ENCODE measurements around the gene ZNF273. TPM values are rescaled to one million over a fixed set of nuclear protein-coding genes. Genes with fewer than 3 reads are reported as not detected.
"Not testable (repeated sequence)": the region's sequence is repeated elsewhere in the genome, so short reads cannot be mapped to it uniquely, and the experiment has no call there.

Gene ZNF273
- polyA plus RNA-seq, 1 donor (not counting 4 experiments of a cell fraction or from before 2014, with no cell fraction given), result 4.7 TPM

- no peaks in the 10 kb centered on the region for H3K36me3 ChIP-seq (ENCODE audit: control insufficient read depth in 2 of 2, extremely low read depth in 1 of 2, insufficient read depth in 2 of 2, low read length in 2 of 2)
- H3K4me3 ChIP-seq (ENCODE audit: control insufficient read depth in 2 of 3, extremely low read depth in 1 of 3, insufficient read depth in 2 of 3, low read depth in 1 of 3, low read length in 3 of 3), result no peak overlapping the region
- FAIRE-seq (no peak), DNase-seq (ENCODE audit: low read depth, low spot score) (no peak)
- H3K27me3 ChIP-seq (ENCODE audit: control insufficient read depth, extremely low read depth, insufficient read depth, low read length), result no peaks in the 10 kb centered on the region
- no peak overlapping the region for H3K27ac ChIP-seq (ENCODE audit: control insufficient read depth, insufficient read depth, low read length)
- H3K4me1 ChIP-seq (ENCODE audit: control insufficient read depth, extremely low read depth, insufficient read depth, low read length), result peaks cover 12% of the 10 kb centered on the region
- H3K9me1 ChIP-seq (ENCODE audit: control insufficient read depth, extremely low read depth, insufficient read depth, low read length), result no peaks in the 10 kb centered on the region
- H3K9me3 ChIP-seq (ENCODE audit: control insufficient read depth, low read depth, low read length), result peaks cover 2% of the 10 kb centered on the region
- no peak overlapping the region for H3K9ac ChIP-seq (ENCODE audit: control insufficient read depth, extremely low read depth, insufficient read depth, low read length)
- no peak for TF ChIP-seq EZH2 (IDR thresholded peaks at IDR 0.05; ENCODE audit: low read length)
- no peak for TF ChIP-seq CTCF (optimal IDR thresholded peaks at IDR 0.05 in 1 of 3, IDR thresholded peaks at IDR 0.05 in 1 of 3, conservative IDR thresholded peaks at IDR 0.05 in 1 of 3; ENCODE audit: extremely low read depth in 1 of 3, insufficient read depth in 2 of 3, low read length in 3 of 3)
- no peak overlapping the region for H3K4me2 ChIP-seq (ENCODE audit: control insufficient read depth, extremely low read depth, insufficient read depth, low read depth, low read length)
- dilution Hi-C loops (cut with MboI; ENCODE audit: extremely low pct_ligation_motif_present, low sequenced_read_pairs), result no loop called here
- no peaks in the 10 kb centered on the region for H3K79me2 ChIP-seq (ENCODE audit: control insufficient read depth, insufficient read depth, low read length)
- H4K20me1 ChIP-seq (ENCODE audit: control insufficient read depth, extremely low read depth, insufficient read depth, low read length), result no peaks in the 10 kb centered on the region
- no peak overlapping the region for H2AFZ ChIP-seq (ENCODE audit: control insufficient read depth, low read length)
These were observed 13.3 kb upstream of the ZNF273 start for GRCh38 chr7:64889686-64890162.

GRCh38 chr7:64890273-64890672 is 12.8 kb upstream of the ZNF273 start:
- FAIRE-seq; H3K9me1 ChIP-seq (ENCODE audit: control insufficient read depth, extremely low read depth, insufficient read depth, low read length); H4K20me1 ChIP-seq (ENCODE audit: control insufficient read depth, extremely low read depth, insufficient read depth, low read length); DNase-seq (ENCODE audit: low read depth, low spot score); H3K9ac ChIP-seq (ENCODE audit: control insufficient read depth, extremely low read depth, insufficient read depth, low read length); H3K27ac ChIP-seq (ENCODE audit: control insufficient read depth, insufficient read depth, low read length); H3K79me2 ChIP-seq (ENCODE audit: control insufficient read depth, insufficient read depth, low read length); H3K27me3 ChIP-seq (ENCODE audit: control insufficient read depth, extremely low read depth, insufficient read depth, low read length); H3K4me2 ChIP-seq (ENCODE audit: control insufficient read depth, extremely low read depth, insufficient read depth, low read depth, low read length); H3K9me3 ChIP-seq (ENCODE audit: control insufficient read depth, low read depth, low read length); H2AFZ ChIP-seq (ENCODE audit: control insufficient read depth, low read length); H3K36me3 ChIP-seq (ENCODE audit: control insufficient read depth in 2 of 2, extremely low read depth in 1 of 2, insufficient read depth in 2 of 2, low read length in 2 of 2); dilution Hi-C loops (cut with MboI; ENCODE audit: extremely low pct_ligation_motif_present, low sequenced_read_pairs); H3K4me3 ChIP-seq (ENCODE audit: control insufficient read depth in 2 of 3, extremely low read depth in 1 of 3, insufficient read depth in 2 of 3, low read depth in 1 of 3, low read length in 3 of 3): not testable (repeated sequence)
- H3K4me1 ChIP-seq (ENCODE audit: control insufficient read depth, extremely low read depth, insufficient read depth, low read length), result peaks cover 12% of the 10 kb centered on the region

- FAIRE-seq (no peak), DNase-seq (ENCODE audit: low read depth, low spot score) (no peak)
- no peak overlapping the region for H2AFZ ChIP-seq (ENCODE audit: control insufficient read depth, low read length)
- no peaks in the 10 kb centered on the region for H3K9me3 ChIP-seq (ENCODE audit: control insufficient read depth, low read depth, low read length)
- peak overlapping the region; percentile 33 for H3K4me2 ChIP-seq (ENCODE audit: control insufficient read depth, extremely low read depth, insufficient read depth, low read depth, low read length)
- no peaks in the 10 kb centered on the region for H3K27me3 ChIP-seq (ENCODE audit: control insufficient read depth, extremely low read depth, insufficient read depth, low read length)
- no peak overlapping the region for H3K27ac ChIP-seq (ENCODE audit: control insufficient read depth, insufficient read depth, low read length)
- no peak overlapping the region for H3K9ac ChIP-seq (ENCODE audit: control insufficient read depth, extremely low read depth, insufficient read depth, low read length)
- no peaks in the 10 kb centered on the region for H4K20me1 ChIP-seq (ENCODE audit: control insufficient read depth, extremely low read depth, insufficient read depth, low read length)
- no peaks in the 10 kb centered on the region for H3K79me2 ChIP-seq (ENCODE audit: control insufficient read depth, insufficient read depth, low read length)
- H3K36me3 ChIP-seq (ENCODE audit: control insufficient read depth in 2 of 2, extremely low read depth in 1 of 2, insufficient read depth in 2 of 2, low read length in 2 of 2), result no peaks in the 10 kb centered on the region
- H3K4me3 ChIP-seq (ENCODE audit: control insufficient read depth in 2 of 3, extremely low read depth in 1 of 3, insufficient read depth in 2 of 3, low read depth in 1 of 3, low read length in 3 of 3), result no peak overlapping the region
- H3K9me1 ChIP-seq (ENCODE audit: control insufficient read depth, extremely low read depth, insufficient read depth, low read length), result no peaks in the 10 kb centered on the region
- TF ChIP-seq CTCF (optimal IDR thresholded peaks at IDR 0.05 in 1 of 3, IDR thresholded peaks at IDR 0.05 in 1 of 3, conservative IDR thresholded peaks at IDR 0.05 in 1 of 3; ENCODE audit: extremely low read depth in 1 of 3, insufficient read depth in 2 of 3, low read length in 3 of 3) (no peak), EZH2 (IDR thresholded peaks at IDR 0.05; ENCODE audit: low read length) (no peak)
- dilution Hi-C loops (cut with MboI; ENCODE audit: extremely low pct_ligation_motif_present, low sequenced_read_pairs), result no loop called here
- H3K4me1 ChIP-seq (ENCODE audit: control insufficient read depth, extremely low read depth, insufficient read depth, low read length), result peaks cover 12% of the 10 kb centered on the region
These were observed 12.2 kb upstream of the ZNF273 start for GRCh38 chr7:64890761-64891362.
